IPS-15b (cell line): ENCODE data around the gene NCOA1.

Experiments
- H3K27me3 ChIP-seq: one replicate; pipeline ENCODE4 v1.6.1; 2013; ENCODE audit warnings: low read length; ENCODE audit not compliant: control insufficient read depth, insufficient read depth
- H3K36me3 ChIP-seq: one replicate; pipeline ENCODE4 v1.6.1; 2013; ENCODE audit warnings: low read length; ENCODE audit not compliant: control insufficient read depth, insufficient read depth
- H3K4me1 ChIP-seq: one replicate; pipeline ENCODE4 v1.6.1; 2013; ENCODE audit warnings: mild to moderate bottlenecking, low read length; ENCODE audit not compliant: control insufficient read depth, insufficient read depth
- H3K4me3 ChIP-seq: one replicate; pipeline ENCODE4 v1.5.1; 2013; ENCODE audit warnings: low read depth, low read length
- H3K9ac ChIP-seq: one replicate; pipeline ENCODE4 v1.6.1; 2013; ENCODE audit warnings: low read depth, mild to moderate bottlenecking, low read length
- H3K9me3 ChIP-seq: one replicate; pipeline ENCODE4 v1.6.1; 2013; ENCODE audit warnings: mild to moderate bottlenecking, low read length; ENCODE audit not compliant: control insufficient read depth, insufficient read depth

NCOA1 gene

GRCh38 chr2:24511894-24512293 lies 20.8 kb downstream of the NCOA1 start:
- H3K4me3 ChIP-seq: no peak overlapping the region
- H3K4me1 ChIP-seq: no peaks in the 10 kb centered on the region

DNA sequence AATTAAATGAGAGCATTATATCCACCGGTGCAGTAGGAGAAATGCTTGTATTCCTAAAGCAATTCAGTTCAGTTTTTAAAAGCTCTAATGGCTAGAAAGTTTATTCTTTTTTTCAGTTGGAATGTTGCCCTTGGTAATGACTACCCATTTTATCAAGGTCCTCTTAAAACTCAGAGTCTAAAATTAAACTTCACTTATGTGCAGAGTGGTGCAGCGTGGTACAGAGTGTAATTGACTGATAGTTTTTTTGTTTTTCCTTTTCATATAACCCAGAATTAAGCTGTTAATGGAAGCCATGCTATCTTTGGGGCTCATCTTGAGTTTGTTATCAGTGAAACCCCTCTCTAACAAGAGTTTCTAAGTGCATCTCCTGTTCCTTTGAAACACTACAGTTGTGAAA lies 21.4 kb downstream of the NCOA1 start:
- H3K4me1 ChIP-seq: no peaks in the 10 kb centered on the region
- no peaks in the 10 kb centered on the region for H3K36me3 ChIP-seq
- H3K9ac ChIP-seq: no peak overlapping the region
- H3K27me3 ChIP-seq: no peaks in the 10 kb centered on the region
- H3K4me3 ChIP-seq: no peak overlapping the region
- H3K9me3 ChIP-seq: no peaks in the 10 kb centered on the region

More at GRCh38 chr2:24511894-24512293, 20.8 kb downstream of the NCOA1 start:
- no peaks in the 10 kb centered on the region for H3K36me3 ChIP-seq
- no peak overlapping the region for H3K9ac ChIP-seq
- H3K27me3 ChIP-seq: no peaks in the 10 kb centered on the region
- H3K9me3 ChIP-seq: no peaks in the 10 kb centered on the region

- Histone ChIP-seq H3K36me3 (no peaks in the 10 kb centered on the region), H3K27me3 (no peaks in the 10 kb centered on the region), H3K9me3 (no peaks in the 10 kb centered on the region), H3K4me3 (no peak overlapping the region), H3K9ac (no peak overlapping the region), H3K4me1 (no peaks in the 10 kb centered on the region)
Measured at GRCh38 chr2:24512831-24513230, 21.8 kb downstream of the NCOA1 start.

- H3K4me1 ChIP-seq: no peaks in the 10 kb centered on the region
- H3K9me3 ChIP-seq: no peaks in the 10 kb centered on the region
- H3K4me3 ChIP-seq: no peak overlapping the region
- H3K36me3 ChIP-seq: no peaks in the 10 kb centered on the region
- no peaks in the 10 kb centered on the region for H3K27me3 ChIP-seq
- no peak overlapping the region for H3K9ac ChIP-seq
Measured at GRCh38 chr2:24513281-24514071, 22.4 kb downstream of the NCOA1 start.

DNA sequence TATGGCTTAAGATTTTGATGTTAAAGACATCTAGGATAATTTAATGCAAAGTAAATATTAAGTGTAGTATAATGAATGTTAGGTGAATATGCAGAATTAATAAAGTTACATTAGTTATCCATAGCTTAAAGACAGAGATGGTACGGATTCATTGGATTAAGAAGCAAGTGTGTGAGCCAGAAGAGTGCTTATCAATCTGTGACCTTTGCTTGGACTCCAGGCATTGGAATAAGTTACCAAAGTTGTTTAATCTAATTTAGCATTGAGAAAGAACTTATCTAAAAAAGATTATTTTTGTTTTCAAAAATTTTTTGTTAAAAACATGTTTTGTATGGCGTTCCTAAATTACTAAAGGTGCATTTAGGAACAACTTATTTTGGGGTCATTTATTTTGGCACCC lies 23.8 kb downstream of the NCOA1 start:
- Histone ChIP-seq H3K9ac (no peak overlapping the region), H3K36me3 (no peaks in the 10 kb centered on the region), H3K27me3 (no peaks in the 10 kb centered on the region), H3K4me3 (no peak overlapping the region), H3K4me1 (no peaks in the 10 kb centered on the region), H3K9me3 (no peaks in the 10 kb centered on the region)

- no peaks in the 10 kb centered on the region for H3K4me1 ChIP-seq
- no peaks in the 10 kb centered on the region for H3K36me3 ChIP-seq
- H3K9ac ChIP-seq: no peak overlapping the region
- no peaks in the 10 kb centered on the region for H3K9me3 ChIP-seq
- no peaks in the 10 kb centered on the region for H3K27me3 ChIP-seq
- H3K4me3 ChIP-seq: no peak overlapping the region
Measured at GRCh38 chr2:24515335-24515734, 24.3 kb downstream of the NCOA1 start.

DNA sequence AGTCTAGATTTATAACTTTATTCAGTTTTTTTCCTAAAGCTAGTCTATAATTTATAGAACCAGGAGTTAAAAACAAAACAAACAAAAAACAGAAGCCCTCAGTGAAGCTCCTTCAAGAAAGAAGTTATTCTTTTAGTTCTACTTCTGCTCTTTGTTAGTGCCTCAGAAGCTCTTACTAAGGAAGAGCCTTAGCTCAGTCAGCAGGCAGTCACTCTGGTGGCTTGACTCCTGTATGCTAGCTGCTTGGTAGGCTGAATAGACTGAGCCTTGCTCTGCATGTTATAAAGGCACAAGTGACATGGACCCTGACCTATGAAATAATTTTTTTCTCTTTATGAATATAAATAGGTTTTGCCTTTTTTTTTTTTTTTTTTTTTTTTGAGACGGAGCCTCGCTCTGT lies 24.8 kb downstream of the NCOA1 start:
- H3K9ac ChIP-seq: no peak overlapping the region
- H3K36me3 ChIP-seq: no peaks in the 10 kb centered on the region
- H3K4me3 ChIP-seq: no peak overlapping the region
- H3K9me3 ChIP-seq: no peaks in the 10 kb centered on the region
- H3K4me1 ChIP-seq: no peaks in the 10 kb centered on the region
- H3K27me3 ChIP-seq: no peaks in the 10 kb centered on the region

- Histone ChIP-seq H3K9me3 (no peaks in the 10 kb centered on the region), H3K9ac (no peak overlapping the region), H3K4me1 (no peaks in the 10 kb centered on the region), H3K36me3 (no peaks in the 10 kb centered on the region), H3K27me3 (no peaks in the 10 kb centered on the region), H3K4me3 (no peak overlapping the region)
Measured at GRCh38 chr2:24517247-24517646, 26.2 kb downstream of the NCOA1 start.

DNA sequence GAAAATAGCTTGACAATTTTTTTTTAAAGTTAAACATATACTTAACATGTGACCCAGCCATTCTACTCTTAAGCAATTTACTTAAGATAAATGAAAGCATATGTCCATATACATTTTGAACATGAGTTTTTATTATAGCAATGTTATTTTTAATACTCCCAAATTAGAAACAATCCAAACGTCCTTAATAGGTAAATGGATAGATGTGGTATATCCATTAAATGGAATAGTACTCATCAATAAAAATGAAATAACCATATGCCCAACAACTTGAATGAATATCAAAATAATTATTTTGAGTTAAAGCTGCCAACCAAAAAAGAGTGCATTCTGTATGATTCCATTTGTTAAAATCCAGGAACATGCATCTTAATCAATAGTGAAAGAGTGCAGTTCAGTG lies 29.1 kb downstream of the NCOA1 start:
- Histone ChIP-seq H3K4me1 (no peaks in the 10 kb centered on the region), H3K9me3 (no peaks in the 10 kb centered on the region), H3K27me3 (no peaks in the 10 kb centered on the region), H3K36me3 (no peaks in the 10 kb centered on the region), H3K9ac (no peak overlapping the region), H3K4me3 (no peak overlapping the region)

DNA sequence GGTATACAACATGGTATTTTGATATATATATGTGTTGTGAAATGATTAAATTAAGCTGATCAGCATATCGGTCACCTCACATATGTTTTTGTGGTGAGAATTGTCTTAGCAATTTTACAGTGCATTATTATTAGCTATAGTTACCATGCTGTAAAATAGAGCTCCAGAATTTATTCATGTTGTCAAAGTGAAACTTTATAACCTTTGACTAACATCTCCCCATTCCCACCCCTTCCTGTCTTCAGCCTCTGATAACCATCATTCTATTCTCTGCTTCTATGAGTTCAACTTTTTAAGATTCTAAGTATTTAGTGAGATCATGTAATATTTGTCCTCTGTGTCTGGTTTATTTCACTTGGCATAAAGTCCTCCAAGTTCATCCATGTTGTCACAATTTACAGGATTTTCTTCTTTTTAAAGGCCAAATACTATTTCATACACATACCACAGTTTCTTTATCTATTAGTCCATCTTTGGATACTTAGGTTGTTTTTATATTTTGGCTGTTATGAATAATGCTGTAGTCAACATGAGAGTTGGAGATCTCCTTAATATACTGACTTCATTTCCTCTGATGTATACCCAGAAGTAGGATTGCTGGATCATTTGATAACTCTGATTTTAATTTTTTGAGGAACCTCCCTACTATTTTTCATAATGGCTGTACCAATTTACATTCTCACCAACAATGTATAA lies 30.3 kb downstream of the NCOA1 start:
- no peaks in the 10 kb centered on the region for H3K4me1 ChIP-seq
- no peak overlapping the region for H3K4me3 ChIP-seq
- no peaks in the 10 kb centered on the region for H3K9me3 ChIP-seq
- no peaks in the 10 kb centered on the region for H3K27me3 ChIP-seq
- H3K36me3 ChIP-seq: no peaks in the 10 kb centered on the region
- no peak overlapping the region for H3K9ac ChIP-seq

- Histone ChIP-seq H3K4me3 (no peak overlapping the region), H3K9ac (no peak overlapping the region), H3K4me1 (no peaks in the 10 kb centered on the region), H3K27me3 (no peaks in the 10 kb centered on the region), H3K36me3 (no peaks in the 10 kb centered on the region), H3K9me3 (no peaks in the 10 kb centered on the region)
Measured at GRCh38 chr2:24521975-24522639, 31.1 kb downstream of the NCOA1 start.

DNA sequence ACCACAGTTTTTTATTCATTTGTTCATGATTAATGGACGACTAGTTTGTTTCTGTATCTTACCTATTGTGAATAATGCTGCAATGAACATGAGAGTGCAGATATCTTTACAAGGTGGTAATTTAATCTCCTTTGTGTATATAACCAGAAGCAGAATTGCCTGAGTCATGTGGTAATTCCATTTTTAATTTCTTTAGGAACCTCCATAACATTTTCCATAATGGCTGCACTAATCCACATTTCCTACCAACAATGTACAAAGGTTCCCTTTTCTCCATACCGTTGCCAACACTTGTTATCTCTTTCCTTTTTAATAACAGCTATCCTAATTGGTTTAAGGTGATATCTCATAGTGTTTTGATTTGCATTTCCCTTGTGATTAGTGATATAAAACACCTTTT lies 36.5 kb downstream of the NCOA1 start:
- Histone ChIP-seq H3K27me3 (no peaks in the 10 kb centered on the region), H3K9me3 (no peaks in the 10 kb centered on the region), H3K9ac (no peak overlapping the region), H3K4me1 (no peaks in the 10 kb centered on the region), H3K36me3 (no peaks in the 10 kb centered on the region), H3K4me3 (no peak overlapping the region)
